Left forelimb (tissue), 1 donor: ENCODE results near the gene CHRNA7.

ENCODE experiments used
- DNase-seq: peaks from one replicate; pipeline ENCODE4 v3.0.0-alpha.2; 2018; ENCODE audit warnings: low spot score

The CHRNA7 gene

DNA sequence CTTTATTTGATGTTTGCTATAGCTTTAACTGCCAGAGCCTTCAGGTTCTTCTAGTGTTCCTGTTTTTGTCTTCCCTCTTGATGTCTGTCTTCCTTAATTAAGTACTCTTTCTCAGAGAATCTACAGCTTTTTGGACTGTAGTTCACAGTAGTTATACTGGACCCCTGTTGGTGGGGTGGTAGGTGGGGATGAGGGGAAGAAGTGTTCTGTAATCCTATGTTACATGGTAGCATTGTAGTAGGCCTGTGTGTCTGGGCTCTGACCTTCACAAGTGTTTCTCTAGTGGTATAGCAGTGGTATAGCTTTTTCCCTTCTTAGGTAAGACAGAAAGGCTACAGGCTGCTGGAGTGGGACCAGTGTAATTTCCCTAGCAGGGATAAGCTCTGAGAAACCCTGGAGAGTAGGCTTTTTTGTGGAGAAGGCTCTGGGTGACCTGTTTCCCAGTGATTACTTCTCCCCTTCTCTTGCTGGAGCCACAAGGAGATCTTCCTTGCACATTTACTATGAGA lies 59.6 kb downstream of the CHRNA7 start:
- DNase-seq = no peak

DNA sequence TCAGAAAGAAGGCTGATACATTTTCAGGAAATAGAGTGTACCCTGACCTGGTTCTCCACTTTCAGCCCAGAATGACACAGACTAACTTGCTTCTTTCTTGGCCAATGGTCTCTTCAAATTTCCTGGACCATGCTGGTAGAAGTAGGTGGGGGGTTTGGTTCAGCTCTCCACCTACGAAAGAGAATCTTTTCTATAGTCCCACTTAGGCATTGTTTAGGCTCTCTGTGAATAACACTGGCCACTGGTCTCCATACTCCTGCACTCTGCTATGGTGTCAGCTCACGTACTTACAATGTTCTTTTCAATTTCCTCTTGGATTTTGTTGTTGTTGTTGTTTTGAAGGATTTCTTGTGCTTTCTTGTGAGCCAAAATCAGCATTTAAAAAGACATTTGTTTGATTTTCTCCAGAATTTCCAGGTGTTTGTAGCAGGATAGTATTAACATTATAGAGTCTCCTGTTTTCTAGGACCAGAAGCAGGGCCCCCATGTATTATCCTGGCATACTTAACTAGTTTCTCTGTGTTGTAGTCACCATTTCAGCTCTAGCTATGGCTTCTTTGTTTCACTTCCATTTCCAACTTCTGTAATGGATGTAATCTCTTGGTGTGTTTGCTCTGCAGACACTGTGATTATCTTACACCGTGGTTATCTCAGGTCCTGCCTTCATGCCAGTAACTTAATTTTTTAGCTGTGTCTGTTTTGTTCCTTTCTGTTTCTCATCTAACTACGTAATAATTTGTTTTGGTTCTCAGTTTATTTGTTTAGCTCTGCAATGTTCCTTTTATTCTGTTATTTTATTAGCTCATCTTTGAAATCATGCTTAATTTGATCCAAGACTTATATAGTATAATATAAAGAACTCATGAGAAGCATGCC lies 61.4 kb downstream of the CHRNA7 start:
- no peak for DNase-seq

DNA sequence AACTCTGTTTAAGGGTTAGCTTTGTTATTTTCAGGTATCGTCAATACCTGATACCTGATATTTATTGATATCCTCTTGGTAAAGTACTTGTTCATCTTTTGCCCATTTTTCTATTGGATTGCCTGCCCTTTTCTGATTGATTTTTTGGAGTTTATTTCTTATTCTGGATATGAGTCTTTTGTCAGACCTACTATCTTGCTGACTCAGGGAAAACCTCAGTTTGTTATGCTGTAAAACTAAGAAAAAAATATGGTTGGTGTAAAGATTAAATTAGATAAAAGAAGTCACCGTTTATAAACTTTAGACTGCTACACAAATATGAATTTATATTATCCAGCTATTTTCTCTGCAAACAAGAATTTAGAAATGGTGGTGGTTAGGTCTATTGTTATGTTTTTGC lies 65.9 kb downstream of the CHRNA7 start:
- DNase-seq = no peak

DNA sequence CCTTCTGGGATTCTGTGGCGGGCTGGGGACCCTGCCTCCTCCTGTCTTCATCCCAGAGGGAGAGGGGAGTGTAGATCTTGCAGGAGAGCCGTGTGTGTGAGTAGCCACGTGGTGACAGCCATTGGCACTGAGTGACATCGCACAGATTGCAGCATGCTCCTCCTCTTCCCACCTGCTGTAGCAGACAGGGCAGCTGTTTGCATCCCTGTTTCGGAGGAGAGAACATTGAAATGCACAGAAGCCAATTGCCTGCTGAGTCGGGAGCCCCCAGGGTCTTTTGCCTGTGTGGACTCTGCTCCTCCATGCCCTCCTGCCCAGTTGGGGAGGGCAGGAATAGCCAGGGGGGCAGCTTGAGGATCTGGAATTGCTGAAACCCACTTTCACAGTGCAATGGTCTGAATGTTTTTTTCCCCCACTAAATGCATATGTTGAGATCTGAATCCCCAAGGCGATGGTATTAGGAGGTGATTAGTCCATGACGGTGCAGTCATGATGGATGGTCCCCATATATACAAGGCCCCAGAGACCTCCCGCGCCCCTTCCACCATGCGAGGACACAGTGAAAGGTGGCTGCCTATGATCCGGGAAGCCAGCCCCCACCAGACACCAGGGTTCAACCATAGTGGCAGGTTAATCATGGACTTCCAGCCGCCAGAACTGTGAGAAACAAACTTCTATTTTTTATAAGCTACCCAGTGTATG lies 66.8 kb downstream of the CHRNA7 start:
- DNase-seq = no peak

DNA sequence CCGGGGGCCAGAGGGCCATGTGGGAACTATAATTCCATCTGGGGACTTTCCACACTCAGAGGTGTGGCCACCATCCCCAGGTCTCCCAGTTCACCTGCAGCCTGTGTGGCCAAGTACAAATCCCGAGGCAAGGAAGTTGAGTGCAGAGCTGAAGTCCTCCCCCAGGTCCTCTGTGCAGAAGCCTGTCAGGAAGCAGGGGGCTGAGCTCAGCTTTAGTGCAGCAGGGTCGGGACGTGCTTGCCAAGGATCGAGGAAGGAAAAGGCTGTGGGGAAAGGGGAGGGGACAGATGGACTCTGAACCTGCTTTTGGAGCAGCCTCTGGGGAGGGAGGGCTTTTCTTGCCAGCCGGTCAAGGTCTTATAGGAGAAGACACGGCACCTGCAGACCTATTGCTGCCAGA lies 67.7 kb downstream of the CHRNA7 start:
- DNase-seq = no peak

DNA sequence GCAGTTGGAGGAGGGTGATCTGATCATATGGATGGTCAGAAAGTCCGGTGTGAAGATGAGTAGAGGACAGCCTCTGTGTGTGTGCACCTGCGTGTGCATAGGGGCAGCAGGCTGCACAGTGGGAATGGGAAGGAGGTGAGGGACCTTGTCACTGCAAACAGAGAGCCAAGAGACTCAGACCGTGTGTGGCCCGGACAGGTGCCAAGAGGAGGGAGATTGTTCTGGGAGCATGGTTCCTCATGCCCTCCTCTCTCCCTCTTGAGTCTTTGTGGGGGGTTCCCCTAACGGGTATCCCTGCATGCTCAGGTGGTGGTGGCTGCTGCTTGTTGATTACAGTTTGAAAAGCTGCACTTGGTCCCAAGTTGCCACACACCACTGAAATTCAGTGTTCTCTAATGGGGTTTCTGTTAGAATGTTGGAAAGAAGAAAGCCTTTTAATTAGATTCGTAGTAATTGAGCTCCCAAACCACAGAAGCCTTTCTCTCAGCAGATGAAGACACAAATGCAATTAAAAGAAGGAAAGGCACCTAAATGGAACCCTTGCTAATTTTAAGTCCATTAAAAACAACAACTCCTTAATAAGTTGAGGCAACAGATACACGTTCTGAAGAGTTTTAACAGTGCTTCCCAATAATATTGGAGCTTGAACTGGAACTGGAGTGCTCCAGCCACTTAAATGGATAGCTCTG lies 68.9 kb downstream of the CHRNA7 start:
- no peak for DNase-seq

DNA sequence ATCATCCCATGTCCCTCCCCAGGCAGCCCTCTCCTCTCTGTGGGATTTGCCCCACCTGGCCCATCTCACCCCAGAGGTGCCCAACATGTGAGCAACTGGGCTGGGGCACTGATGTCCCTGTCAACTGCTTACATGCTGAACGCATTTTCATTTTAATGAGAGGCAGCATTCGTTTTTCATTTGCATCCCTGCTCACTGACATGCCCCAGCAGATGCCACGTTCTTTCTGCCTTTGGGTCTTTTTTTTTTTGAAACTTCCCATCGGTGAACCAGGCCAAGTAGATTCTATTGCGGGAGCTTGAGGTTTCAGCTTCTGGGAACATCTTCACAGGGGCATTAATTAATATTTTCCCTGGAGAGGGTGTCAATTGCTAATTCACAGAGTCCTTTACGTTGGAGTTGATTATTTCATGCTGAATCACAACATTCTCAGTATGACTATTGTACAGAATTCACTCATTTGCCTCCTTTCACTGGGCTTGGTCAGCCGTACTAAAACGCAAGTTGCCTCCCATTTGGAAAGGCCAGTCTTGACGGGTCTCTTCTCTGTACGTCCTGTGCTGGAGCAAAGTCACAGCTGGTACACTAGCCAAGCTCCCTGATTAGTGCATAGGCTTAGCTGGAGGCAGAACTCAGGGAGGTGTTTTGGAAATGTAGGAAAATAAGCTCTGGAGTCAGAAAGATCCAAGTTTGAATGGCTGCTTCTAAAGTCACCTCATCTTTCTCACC lies 69.8 kb downstream of the CHRNA7 start:
- DNase-seq = no peak

DNA sequence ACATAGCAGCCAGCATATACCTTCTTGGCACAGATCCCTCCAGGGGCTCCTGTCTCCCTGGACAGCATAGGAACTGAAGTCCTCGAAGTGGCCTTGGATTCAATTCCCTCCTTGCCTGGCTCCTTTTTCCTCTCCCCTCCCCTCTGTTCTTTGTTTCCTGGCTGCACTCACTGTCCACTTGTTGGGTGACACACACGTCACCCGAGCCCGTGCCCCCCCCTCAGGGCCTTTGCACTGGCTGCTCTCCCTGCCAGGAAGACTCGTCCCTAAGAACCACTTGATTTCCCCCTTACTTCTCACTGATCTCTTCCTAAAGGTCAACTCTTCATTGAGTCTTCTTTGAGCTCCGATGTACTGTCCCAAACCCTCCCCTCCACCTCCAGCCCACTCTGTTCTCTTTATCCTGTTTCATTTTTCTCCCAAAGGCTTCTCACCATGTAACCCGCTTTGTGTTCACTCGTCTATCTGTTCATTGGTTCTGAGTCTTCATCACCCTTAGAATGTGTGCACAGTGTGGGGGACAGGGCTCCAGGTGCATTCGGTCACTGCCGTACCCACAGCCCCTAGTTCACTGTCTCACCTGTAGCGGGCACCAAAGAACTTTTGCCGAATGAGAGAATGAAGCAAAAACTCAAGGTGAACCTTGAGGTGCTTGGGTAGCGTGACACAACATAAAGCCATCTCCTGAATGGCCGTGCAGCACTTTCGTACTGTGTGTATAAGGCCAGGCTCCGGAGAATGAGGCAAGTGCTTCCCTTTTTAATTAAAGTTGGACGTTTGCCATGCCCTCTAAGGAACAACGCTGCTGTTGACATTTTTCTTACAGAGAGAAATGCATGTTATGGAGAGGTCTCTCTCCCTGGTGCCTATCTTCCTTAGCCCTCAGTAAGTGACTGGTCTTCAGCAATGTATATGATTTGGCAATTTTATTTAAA lies 74.0 kb downstream of the CHRNA7 start:
- DNase-seq = no peak

DNA sequence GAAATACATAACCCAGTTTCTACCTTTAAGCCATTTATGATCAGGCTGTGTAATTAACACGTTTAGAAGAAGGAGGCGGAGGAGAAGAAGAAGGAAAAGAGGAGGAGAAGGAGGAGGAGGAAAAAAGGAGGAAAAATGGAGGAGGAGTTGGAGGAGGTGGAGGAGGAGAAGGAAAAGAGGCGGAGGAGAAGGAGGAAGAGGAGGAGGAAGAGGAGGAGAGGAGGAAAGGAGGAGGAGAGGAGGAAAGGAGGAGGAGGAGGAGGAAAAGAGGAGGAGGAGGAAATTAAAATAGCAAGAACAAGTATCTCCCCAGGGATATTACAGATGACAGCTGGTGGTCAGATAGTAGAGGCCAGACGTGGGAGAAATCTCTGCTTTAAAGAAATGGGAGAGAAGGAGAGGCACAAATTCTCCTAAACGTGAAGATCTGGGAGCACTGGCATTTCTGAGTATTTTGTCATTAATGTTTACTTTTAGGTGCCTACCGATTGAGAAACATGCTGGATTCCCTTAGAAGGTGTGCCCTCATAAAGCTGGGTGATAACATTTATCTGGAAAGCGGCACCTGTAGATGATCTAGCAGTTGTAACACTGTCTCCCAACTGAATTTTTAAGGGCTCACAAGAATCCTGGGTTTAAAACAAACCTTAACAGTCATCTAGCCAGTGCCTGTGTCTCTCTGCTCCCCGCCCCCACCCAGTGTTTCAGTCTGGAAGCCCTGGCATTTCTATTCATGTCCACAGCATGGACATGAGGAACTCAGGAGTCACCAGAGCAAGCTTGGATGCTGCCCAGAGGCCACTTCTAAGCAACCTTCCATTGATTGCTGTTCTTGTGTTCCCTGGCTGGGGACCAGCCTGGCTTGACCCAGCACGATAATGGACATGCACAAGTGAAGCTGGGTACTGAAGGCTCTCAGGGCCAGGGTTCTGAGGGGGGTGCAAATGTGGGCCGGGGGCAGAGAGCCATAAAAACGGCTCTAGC lies 75.2 kb downstream of the CHRNA7 start:
- DNase-seq = no peak

DNA sequence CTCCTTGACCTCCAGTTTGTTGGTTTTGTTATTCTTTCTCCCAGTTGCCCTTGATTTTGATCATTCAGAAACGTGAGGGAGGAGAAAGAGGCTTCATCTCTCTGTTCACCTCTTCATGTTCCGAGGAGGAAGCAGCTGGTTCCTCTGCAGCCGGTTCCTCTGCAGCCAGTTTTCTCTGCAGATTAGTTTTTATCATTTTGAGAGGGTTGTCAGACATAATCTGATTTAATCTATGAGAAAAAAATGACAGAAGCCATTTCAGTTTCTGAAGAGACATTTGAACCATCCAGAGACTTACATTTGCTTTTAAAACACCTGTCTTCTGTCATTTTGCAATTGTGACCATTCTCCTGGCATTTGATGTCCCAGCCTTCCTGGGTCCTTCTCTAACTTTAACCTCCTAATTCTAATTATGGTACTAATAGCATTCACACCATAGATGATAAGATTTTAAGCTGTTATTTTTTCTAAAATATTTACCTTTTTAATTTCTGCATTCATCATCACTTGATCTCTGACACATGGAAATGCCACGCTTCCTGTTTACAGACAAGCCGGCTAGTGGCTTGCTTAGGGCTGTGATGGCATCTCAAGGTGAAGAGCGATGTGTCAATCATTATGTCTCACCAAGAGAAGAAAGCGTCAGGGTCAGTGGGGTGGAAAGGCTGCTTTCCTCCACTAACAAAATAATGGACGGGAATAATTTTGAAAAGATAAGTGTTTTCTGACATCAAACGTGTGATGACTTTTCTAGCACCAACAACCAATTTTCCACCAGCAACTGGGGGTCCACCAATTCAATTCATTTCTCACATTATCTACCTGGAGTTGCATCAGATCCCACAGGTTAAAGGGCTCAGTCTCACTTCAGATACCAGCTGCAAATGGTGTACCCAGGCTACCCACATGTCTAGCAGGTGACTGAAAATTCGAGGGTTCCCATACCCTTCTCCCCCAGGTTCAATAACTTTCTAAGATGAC lies 76.4 kb downstream of the CHRNA7 start:
- no peak for DNase-seq

DNA sequence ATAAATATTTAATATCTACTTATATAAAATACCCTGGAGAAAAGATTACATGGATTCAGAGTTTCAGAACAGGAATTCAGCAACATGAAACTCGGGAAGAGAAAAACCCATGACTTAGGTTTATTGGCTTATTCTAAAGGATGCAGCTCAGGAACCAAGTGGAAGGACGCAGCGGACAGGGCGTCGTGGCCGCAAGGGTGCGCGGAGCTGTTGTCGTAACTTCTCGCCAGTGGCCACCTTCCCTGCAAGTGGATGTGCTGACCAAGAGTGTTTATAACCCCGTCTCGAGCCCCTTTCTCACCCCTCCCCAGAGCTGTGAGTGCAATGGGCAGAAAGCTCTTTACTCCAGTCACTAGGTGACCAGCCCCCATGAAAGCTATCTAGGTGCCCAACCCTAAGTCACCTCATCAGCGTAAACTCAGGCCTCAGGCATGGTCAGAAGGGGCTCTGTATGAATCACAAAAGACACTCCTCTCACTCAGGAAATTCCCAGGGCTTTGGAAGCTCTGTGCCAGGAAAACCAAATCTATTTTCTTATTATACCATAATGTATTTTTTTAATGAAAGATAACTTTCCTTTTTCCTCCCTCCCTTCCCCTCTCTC lies 77.3 kb downstream of the CHRNA7 start:
- no peak for DNase-seq

DNA sequence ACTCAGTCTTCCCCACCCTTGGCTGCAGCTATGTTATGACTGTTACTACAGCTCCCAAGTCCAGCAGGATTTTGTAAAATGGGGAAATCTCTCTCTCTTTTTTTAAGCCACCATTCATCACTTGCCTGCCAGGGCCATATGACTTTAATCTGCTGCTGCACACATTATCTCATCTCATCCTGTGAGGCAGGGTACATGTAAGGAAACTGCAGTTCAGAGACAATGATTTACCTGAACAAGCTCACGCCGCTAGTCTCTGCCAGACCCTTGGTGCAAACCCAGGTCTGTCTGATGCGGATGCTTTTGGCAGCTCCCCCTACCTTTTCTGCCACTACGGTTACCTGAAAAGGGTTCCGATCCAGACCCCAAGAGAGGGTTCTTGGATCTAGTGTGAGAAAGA lies 78.3 kb downstream of the CHRNA7 start:
- DNase-seq = no peak

DNA sequence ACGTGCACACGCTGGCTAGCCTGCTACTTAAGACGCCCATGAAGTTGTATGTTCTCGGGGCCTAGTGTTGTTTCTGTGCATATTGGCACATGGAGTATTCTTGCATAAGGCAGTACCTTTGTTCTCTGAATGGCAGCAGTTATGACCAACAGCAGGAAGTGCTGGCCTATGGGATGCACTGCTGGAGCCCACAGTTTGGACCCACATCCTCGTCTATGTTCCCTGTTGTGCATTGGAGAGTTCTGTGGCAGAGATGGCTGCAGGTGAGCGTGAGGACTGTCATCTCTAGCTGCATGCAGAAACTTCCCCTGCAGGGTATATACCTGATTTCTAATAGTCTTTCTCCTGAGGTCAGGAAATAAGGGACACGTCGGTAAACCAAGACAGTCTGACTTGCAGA lies 81.8 kb downstream of the CHRNA7 start:
- no peak for DNase-seq

DNA sequence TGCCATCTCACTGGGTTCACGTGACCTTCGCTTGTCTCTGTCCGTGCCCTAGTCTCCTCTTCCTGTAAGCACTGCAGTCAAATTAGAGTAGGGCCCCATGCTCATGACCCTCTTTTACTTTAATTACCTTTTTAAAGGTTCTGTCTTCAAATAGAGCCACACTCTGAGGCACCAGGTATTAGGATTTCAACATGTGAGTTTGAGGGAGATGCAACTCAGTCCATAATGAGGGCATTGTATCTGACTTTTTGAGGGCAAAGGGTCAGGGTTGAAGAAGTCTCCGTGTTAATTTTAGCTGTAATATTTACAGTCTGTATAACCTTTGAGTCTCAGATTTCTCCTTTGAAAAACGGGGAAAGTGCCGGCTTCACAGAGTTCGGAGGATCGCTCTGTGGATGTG lies 82.9 kb downstream of the CHRNA7 start:
- DNase-seq = no peak

DNA sequence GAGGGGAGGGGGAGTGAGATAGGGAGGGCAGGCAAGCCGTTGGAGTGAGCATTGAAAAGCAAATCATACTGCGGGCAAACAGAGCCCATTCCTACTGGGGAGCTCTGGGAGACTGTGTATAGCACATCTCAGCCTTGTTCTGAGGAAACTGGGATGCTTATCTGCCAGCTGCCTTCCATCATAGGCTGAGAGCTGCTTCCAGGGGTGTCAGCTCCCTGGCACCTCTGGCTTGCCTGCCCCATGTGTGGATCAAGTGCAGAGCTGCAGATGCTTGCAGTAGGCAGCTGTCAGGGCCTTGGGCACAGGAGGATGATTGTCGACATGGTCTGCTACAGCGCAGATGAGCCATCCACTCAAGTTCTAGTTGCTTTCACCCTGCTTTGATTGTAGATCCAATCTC lies 86.8 kb downstream of the CHRNA7 start:
- no peak for DNase-seq

DNA sequence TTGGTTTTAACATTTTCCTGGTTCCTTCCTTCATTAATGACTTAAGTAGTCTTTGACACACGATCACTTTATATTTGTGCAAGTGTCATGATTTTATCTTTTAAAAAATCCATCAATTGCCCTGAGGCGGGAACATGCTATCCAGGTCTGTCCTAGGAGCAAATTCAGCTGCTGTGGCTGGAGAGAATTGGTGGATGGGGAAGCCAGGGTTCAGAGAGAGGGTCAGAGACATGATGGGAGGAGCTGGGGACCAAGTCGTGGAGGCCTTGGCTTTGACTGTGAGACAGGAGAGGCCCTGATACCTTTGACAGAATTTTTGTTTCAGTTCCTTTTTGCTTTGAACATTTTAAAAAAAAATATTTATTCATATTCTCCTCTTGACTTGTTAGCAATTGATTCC lies 89.0 kb downstream of the CHRNA7 start:
- DNase-seq = no peak

DNA sequence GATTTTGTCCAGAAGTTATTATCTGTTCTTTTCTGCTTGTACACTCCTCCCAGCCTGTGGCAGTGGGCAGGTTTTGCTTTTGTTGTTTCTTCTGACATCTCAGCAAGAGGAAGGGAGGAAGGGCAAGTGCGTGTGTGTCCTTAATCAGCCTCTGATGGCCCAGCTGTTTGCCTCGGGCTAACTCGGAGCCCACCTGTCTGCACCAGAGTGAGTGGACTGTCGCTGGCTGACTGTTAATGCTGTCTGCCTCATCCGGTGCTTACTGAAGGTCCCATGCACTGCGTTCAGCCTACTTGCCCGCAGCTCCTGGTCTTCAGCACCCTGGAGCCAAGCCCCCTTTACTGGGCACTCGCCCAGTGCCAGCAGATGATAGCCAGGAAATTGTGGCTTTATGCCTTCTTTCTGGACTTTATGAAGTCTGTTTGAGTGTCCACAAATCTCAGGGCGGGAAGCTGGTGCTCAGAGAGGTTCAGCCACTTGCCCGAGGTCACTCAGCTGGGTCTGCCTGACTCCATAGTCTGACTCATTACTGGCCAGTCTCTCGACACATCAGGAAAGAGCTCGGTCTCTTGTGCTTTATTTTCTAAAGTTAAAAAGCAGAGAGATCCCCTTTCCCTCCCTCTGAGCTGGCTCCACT lies 89.5 kb downstream of the CHRNA7 start:
- DNase-seq = no peak
